ENCODE data around the gene FITM2. TPM values are rescaled to one million over a fixed set of nuclear protein-coding genes. Genes with fewer than 3 reads are reported as not detected.
"Not testable (repeated sequence)": the region's sequence is repeated elsewhere in the genome, so short reads cannot be mapped to it uniquely, and the experiment has no call there.

Gene FITM2
- total RNA-seq, 1 donor from 2014 or later = 8.9 TPM

DNA sequence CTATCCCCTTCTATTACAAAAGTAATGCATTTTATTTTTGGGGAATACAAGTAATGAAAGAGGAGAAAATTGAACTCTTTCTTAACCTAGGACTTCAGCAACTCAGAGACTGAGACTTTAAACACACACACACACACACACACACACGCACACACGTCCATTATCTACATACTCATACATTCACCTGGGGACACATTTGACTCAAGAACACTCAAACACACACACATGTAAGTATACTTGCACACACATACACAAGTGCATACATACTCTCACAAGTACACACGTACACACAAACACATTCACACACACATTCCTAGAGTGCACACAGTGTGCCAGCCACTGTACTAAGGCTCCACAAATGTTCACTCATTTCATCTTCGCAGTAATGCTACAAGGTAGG is 23.7 kb upstream of the FITM2 start:
- H3K27me3 Mint-ChIP-seq (ENCODE audit: unreplicated experiment) = peaks cover 30% of the 10 kb centered on the region
- DNase-seq (ENCODE audit: extremely low spot score, unreplicated experiment) = no peak
- H3K27ac Mint-ChIP-seq (ENCODE audit: unreplicated experiment) = no peak overlapping the region
- H3K36me3 Mint-ChIP-seq (ENCODE audit: unreplicated experiment) = no peaks in the 10 kb centered on the region
- no peaks in the 10 kb centered on the region for H3K9me3 Mint-ChIP-seq (ENCODE audit: unreplicated experiment)
- TF ChIP-seq, protein P1, sequence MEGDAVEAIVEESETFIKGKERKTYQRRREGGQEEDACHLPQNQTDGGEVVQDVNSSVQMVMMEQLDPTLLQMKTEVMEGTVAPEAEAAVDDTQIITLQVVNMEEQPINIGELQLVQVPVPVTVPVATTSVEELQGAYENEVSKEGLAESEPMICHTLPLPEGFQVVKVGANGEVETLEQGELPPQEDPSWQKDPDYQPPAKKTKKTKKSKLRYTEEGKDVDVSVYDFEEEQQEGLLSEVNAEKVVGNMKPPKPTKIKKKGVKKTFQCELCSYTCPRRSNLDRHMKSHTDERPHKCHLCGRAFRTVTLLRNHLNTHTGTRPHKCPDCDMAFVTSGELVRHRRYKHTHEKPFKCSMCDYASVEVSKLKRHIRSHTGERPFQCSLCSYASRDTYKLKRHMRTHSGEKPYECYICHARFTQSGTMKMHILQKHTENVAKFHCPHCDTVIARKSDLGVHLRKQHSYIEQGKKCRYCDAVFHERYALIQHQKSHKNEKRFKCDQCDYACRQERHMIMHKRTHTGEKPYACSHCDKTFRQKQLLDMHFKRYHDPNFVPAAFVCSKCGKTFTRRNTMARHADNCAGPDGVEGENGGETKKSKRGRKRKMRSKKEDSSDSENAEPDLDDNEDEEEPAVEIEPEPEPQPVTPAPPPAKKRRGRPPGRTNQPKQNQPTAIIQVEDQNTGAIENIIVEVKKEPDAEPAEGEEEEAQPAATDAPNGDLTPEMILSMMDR (IDR thresholded peaks at IDR 0.05) = no peak
- H3K4me1 Mint-ChIP-seq (ENCODE audit: unreplicated experiment) = no peaks in the 10 kb centered on the region
- H3K4me3 Mint-ChIP-seq (ENCODE audit: unreplicated experiment) = no peak overlapping the region

DNA sequence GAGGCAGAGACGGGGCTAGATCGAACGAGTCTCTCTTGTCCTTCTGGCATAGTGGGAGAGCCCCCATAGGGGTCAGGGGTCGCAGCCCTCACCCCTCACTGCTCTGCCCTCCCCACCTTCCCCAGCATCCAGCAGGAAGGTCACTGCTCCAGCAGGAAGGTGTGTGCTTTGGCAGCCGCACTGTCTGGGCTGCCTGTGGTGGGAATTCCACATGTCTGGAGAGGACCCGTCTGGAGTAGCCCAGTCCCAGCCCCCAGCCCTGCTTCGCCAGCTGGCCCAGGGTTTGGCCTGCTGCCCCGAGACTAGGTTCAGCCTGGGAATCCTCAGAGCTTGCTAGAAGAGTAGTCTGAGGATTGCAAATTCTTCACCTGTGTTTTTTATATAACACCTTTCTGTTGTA is 23.3 kb upstream of the FITM2 start:
- H3K4me1 Mint-ChIP-seq (ENCODE audit: unreplicated experiment) = no peaks in the 10 kb centered on the region
- H3K9me3 Mint-ChIP-seq (ENCODE audit: unreplicated experiment) = no peaks in the 10 kb centered on the region
- no peak overlapping the region for H3K4me3 Mint-ChIP-seq (ENCODE audit: unreplicated experiment)
- no peak for DNase-seq (ENCODE audit: extremely low spot score, unreplicated experiment)
- TF ChIP-seq, protein P1 (IDR thresholded peaks at IDR 0.05) = no peak
- H3K27me3 Mint-ChIP-seq (ENCODE audit: unreplicated experiment) = peaks cover 31% of the 10 kb centered on the region
- no peaks in the 10 kb centered on the region for H3K36me3 Mint-ChIP-seq (ENCODE audit: unreplicated experiment)
- no peak overlapping the region for H3K27ac Mint-ChIP-seq (ENCODE audit: unreplicated experiment)

DNA sequence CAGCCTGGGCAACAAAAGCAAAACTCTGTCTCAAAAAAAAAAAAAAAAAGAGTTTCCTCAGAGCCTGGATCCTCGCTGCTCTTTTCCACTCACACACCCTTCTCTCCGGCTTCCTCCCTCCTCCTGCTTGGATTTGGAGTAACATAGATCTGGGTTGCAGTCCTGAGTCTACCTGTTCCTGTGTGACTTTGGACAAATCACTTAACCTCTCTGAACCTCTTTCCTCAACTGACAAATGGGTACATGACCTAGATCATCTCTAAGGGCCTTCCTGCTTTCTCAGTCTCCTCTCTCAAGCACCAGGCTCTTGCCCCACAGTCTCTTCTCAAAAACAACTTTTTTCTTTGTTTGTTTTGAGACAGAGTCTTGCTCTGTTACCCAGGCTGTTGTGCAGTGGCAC is 20.2 kb upstream of the FITM2 start:
- TF ChIP-seq, protein P1 (IDR thresholded peaks at IDR 0.05) = no peak
- Mint-ChIP-seq H3K27me3 (ENCODE audit: unreplicated experiment) (peaks cover 30% of the 10 kb centered on the region), H3K27ac (ENCODE audit: unreplicated experiment) (no peak overlapping the region), H3K36me3 (ENCODE audit: unreplicated experiment) (no peaks in the 10 kb centered on the region), H3K4me3 (ENCODE audit: unreplicated experiment) (no peak overlapping the region), H3K9me3 (ENCODE audit: unreplicated experiment) (no peaks in the 10 kb centered on the region), H3K4me1 (ENCODE audit: unreplicated experiment) (peaks cover 2% of the 10 kb centered on the region)
- no peak for DNase-seq (ENCODE audit: extremely low spot score, unreplicated experiment)

DNA sequence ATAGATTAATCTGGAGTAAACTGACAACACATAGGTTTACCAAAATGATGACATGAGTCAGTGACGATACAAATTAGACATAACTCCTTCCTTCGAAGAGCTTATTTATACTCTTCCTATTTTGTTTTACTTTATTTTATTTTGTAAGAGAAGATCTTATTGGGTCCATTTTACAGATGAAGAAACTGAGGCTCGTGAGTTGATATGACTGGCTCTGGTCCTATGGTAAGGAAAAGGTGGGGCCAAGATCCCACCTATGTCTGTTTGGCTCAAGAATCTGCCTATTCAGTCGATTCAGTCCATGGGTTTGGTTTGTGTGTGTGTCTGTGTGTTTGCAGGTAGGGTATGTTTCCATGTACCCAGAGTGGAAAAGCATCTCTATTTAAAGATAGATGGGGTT is 17.4 kb upstream of the FITM2 start:
- no peaks in the 10 kb centered on the region for H3K36me3 Mint-ChIP-seq (ENCODE audit: unreplicated experiment)
- H3K27ac Mint-ChIP-seq (ENCODE audit: unreplicated experiment) = no peak overlapping the region
- TF ChIP-seq, protein P1 (IDR thresholded peaks at IDR 0.05) = no peak
- peaks cover 6% of the 10 kb centered on the region for H3K4me1 Mint-ChIP-seq (ENCODE audit: unreplicated experiment)
- no peak overlapping the region for H3K4me3 Mint-ChIP-seq (ENCODE audit: unreplicated experiment)
- DNase-seq (ENCODE audit: extremely low spot score, unreplicated experiment) = no peak
- H3K27me3 Mint-ChIP-seq (ENCODE audit: unreplicated experiment) = peaks cover 19% of the 10 kb centered on the region
- H3K9me3 Mint-ChIP-seq (ENCODE audit: unreplicated experiment) = no peaks in the 10 kb centered on the region

DNA sequence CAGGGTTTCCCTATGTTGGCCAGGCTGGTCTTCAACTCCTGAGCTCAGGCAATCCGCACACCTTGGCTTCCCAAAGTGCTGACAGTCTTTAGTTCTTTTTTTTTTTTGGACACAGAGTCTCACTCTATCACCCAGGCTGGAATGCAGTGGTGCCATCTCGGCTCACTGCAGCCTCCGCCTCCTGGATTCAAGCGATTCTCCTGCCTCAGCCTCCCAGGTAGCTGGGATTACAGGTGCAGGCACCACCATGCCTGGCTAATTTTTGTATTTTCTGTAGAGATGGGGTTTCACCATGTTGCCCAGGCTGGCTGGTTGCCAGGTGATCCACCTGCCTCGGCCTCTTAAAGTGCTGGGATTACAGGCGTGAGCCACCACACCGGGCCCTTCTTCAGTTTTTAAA is 16.7 kb upstream of the FITM2 start:
- not testable (repeated sequence) for H3K36me3 Mint-ChIP-seq (ENCODE audit: unreplicated experiment); H3K9me3 Mint-ChIP-seq (ENCODE audit: unreplicated experiment); DNase-seq (ENCODE audit: extremely low spot score, unreplicated experiment); H3K27ac Mint-ChIP-seq (ENCODE audit: unreplicated experiment); H3K4me1 Mint-ChIP-seq (ENCODE audit: unreplicated experiment); H3K4me3 Mint-ChIP-seq (ENCODE audit: unreplicated experiment)
- H3K27me3 Mint-ChIP-seq (ENCODE audit: unreplicated experiment) = peaks cover 17% of the 10 kb centered on the region

All from osteocyte (in vitro differentiated cells).